ENCODE results near the gene CLSTN1.

Gene CLSTN1

DNA sequence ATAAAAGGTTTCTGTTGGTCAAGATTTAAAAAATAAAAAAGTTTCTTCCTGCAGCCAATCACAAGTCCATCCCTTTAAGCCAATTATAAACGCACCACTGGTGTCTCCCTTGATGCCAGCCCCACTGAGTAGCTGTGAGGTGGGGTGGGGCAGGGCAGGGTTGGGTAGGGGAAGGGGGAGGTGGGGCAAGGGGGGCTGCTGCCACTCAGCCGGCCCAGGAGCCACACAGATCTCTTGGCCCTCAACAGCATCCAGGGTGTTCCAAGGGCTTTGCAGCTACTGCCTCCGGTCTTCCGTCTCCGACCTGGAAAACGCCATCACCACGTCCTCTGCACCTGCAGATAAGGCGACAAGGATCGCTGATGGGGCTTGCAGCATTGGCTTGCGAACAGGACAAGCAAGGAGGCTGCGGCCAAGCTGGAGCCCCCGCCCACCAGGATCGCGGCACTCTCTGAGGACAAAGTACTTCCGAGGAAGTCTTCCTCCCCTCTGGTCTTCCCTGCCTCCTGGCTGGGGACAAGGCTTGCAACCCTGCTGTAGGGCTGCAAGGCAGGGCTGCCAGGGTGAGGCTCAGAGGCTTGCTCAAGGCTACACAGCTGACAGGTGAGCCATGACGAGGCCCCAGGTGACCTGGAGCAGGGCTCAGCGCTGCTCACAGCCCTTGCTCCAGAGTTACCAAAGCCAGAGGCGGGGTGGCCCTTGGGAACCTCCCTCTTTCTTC is 26.8 kb upstream of the CLSTN1 start:
- DNase-seq = no peak

DNA sequence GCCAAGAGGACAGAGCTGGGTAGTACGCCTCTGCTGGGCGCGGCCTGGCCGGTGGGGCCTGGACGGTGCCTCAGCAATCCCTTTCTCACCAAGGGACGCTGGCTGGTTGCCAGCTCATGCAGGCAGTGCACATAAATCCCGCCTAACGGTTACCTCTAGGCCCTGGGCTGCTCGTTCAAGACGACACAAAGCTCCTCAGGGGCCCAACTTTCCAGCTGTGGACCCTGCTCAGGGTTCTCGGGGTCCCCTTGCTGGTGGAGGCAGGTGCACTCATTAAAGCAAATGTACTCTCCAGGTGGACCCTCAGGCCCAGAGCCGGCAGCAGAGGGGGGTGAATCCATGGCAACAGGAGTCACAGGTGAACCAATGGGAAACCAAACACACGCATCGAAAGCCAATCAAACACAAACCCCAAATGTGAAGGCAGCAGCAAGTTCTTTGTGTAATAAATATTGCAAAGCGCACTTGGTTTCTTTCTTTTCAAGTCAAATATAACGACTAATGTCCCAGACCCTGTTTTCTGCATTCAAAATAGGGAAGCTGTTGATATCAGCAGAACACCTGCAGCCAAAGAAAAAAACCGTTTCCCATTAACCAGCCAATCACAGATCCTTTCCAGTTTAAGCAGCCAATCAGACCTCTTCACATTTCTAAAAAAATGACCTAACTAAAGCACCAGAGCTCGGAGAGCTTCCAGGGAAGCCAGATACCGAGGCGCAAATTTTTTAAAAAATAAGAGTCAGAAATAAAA is 26.1 kb upstream of the CLSTN1 start:
- DNase-seq = no peak

DNA sequence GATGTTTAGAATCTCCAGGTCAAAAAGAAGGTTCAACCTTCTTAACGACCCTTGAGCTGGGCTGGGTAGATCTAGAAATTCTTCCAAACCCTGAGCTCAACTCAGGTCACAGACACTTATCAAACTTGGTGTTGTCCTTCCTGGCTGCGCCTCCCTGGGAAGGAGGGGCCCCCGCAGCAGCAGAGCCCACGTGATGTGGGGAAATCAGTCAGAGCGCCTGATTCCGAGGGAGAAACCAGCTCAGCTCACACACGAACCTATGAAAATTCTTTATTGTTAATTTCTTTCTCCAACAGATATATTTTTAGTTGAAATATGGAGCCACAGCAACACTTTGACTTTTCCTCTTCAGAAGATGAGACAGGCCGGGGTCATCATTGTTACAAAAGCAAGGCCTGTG is 24.3 kb upstream of the CLSTN1 start:
- DNase-seq = peak in 1 of 2 donors; percentile 29

DNA sequence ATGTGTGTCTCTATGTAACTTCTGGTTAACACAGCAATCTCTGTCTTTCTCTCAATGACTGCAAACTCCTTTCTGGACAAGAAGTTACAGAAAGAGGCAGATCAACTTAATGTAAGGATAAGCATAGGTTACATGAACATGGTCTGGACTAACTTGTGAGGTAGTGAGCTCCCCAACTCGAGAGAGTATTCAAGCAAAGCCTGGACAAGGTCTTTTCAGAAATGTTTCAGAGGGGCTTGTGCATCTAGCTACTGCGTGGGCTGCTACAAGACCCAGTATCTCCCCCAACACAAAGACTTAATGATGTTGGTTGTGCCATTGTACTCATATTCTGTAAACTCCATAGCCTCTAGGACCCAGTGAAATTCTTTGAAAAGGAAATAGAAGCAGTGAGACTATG is 23.5 kb upstream of the CLSTN1 start:
- DNase-seq = no peak

DNA sequence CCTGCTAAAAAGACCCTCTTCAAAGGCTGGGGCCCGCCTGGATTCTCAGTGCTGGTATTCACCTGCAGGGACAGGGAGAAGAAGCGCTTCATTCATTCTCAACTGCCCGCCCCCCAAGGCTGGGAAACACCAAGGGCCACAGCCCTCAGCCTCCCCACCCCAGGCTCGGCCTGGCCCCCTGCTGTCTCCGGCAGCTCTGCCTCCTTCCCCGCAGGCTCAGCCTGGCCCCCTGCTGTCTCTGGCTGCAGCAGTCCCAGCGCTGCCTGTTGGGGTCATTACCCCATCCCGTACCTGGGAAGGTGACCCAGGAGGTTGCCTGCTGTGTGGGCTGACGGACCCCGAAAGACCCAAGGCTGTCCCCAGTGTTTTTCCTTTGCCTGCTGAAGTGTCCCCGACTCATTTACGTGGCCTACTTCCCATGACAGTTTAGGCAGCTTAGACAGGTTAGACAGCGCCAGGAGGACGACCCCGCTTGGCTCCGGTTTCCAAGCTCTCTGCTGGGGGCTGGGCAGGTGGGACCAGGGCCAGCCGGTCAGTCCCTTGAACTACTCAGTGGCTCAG is 22.9 kb upstream of the CLSTN1 start:
- DNase-seq = no peak

DNA sequence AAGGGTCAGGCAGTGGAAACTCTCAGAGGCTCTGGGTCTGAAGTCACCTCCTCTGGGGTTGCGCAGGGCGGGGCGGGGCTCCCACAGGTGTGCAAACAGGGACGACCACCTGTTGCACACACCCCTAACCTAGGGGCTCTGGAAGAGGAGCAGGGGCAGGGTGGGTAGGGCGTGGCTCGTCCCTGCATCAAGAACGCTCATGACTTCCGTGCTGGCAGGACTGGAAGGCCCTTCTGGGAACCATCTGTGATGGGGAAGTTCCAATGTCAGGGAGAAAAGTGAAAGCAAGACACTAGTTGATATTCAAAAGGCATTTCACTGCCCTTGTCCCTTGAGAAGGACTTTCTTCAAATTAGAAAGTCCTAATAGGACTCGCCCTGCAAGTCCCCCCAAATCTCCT is 22.1 kb upstream of the CLSTN1 start:
- DNase-seq = peak; percentile 52 to 53

DNA sequence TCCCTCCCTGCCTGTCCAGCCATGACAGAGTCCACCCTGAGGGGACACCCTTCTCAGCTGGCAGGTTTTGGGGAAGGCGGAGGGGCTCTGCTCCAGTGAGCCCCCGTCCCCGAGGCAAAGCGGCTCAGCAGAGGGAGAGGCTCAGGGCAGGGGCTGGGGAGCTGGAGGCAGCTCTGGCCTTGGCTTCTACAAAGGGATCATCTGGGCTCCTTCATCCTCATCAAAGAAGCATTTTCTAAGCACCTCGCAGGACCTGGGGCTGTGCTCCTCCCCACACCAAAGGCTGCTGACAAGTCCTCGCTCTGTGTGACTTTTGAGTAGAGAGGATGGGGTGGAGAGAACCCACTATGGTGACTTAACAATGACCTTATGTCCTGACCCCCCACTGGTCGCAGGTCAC is 21.0 kb upstream of the CLSTN1 start:
- no peak for DNase-seq

DNA sequence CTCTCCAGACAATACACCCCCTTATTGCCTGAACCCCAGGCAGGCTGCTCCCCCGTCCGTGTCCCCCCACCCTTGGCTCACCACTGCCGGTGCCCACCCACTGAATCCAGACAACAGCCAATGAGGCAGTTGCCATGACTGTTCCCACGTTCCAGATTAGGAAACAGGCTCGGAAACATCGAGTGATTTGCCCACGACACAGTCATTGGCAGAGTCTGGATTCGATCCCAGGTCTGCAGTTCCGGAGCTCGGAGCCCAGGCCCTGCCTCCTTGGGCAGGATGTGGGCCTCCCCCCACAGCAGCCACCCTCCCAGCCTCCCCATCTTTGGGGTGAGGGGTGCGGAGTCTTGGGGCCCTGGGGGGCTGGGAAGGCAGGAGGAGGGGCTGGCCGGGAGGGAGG is 20.3 kb upstream of the CLSTN1 start:
- no peak for DNase-seq

DNA sequence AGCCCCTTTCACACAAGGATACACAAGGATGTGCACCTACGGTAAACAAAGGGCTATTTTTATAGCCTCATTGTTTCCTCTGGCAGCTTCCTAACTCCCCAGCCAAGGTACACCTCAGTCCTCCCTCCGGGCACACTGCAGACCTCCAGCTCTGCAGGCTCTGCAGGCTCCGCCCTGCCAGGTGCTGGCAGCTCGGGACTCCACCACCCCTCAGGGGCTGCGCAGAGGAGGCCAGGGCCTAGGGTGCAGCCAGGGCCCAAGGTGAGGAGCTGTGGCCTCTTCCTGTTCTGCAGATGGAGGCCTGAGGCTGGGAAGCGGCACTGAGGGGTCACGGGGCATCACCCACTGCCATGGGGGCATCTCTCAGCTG is 19.8 kb upstream of the CLSTN1 start:
- DNase-seq = no peak

DNA sequence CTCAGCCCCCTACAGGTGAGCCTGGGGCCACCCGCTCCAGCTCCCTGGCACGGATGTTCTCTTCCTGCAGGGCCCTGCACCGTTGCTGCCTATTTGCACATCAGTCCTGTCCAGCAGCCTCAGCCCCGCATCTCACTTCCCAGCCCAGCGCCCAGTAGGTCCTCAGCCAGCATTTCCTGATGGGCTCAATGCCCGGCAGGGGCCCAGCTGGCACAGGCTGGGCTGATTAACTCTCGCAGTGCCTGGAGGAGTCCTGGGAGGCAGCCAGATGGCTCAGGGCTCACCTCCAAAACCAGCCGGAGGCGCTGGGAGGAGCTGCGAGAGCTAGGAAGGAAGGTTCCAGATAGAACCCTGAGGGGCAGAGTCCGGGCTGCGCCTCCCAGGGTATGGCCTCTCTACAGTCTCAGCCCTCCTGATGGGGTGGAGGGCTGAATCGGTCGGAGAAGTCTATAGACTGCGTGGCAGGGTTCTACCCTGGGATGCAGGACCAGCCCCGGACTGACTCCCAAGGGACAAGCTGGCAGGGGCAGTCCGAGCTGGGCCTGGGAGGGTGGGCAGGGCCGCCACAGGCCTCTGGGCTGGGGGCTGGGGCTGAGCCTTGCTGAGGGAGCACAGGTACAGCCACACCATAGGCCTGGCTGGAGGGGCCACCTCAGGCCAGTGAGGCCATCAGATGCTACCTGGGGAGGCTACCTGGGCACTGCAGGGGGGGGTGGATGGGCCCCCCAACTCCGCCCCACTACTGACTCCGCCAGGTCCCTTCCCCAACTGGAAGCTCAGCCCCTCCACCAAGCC is 19.2 kb upstream of the CLSTN1 start:
- no peak for DNase-seq

DNA sequence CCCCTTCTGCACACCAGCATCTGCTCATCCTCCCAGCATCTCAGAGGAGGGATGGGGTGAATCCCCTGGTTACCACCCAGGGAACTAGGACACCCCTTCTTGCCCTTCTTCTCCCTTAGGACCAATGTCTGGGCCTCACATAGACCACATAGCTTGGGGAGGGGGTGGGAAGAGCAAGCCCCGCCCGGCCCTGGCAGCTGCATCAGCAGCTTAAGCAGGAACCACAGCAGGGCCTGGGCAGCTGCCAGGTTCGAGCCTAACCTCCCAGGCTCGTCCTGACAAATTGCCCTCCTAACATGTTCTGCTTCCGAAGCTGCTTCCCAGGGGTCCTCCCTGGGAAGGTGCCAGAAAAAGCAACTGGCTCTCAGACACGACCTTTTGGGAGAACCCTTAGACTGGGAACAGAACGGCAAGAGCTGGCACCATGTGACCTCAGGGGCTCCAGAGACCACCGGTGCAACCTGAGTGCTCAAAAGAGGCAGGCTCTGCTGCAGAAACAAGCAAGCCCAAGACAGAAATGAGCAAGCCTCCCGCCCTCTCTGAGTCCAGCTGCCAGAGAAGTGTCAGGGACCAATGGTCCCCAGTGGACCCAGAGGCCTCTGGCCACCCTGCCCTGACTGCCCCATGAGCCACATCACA is 18.4 kb upstream of the CLSTN1 start:
- DNase-seq = no peak

DNA sequence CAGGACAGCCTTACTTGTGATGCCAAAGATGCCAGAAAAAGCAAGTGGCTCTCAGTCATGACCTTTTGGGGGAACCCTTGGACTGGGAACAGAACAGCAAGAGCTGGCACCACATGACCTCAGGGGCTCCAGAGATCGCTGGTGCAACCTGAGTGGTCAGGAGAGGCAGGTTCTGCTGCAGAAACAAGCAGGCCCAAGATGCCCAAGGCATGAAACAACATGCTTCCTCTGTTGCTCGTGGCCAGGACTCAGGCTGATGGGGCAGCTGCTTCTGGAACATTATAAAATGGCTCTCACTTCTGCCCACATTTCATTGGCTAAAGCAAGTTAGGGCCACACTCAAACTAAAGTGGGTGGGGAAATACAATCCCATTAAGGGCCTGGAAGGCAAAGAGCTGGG is 17.7 kb upstream of the CLSTN1 start:
- DNase-seq = no peak

DNA sequence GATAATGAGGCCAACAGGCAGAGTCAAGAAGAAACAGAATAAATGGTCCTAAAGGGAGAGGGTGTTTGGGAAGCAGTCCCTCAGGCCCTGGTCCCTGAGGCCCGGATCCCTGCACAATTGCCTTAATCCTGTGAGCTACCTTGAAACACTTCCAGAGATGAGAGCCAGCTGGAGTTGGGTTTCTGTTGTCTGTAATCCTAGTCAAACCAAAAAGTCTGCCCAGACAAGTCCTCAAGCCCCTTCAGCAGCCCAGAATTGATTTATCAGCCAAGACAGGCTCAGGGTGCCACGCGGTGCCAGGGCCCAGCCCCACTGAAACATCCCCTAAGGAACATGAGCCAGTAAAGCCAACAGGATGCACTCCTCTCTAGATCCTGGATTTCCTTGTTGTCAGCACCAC is 16.4 kb upstream of the CLSTN1 start:
- DNase-seq = no peak

DNA sequence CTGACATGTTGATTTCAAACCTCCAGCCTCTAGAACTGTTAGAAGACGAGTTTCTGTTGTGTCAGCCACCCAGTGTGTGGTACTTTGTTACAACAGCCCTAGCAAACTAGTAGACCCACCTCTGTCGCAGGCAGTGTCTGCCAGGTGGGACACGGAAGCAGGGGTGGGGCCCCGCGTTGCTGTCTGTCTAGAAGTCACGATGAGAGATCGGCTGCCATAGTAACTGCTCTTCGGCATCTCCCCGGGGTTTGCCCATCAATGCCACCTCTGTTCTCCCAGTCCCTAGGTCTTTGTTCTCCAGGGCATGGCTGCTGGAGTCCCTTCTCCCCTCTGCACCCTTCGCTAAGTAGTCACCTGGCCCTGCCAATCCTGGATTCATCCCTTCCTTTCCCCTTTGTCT is 15.2 kb upstream of the CLSTN1 start:
- DNase-seq = no peak

DNA sequence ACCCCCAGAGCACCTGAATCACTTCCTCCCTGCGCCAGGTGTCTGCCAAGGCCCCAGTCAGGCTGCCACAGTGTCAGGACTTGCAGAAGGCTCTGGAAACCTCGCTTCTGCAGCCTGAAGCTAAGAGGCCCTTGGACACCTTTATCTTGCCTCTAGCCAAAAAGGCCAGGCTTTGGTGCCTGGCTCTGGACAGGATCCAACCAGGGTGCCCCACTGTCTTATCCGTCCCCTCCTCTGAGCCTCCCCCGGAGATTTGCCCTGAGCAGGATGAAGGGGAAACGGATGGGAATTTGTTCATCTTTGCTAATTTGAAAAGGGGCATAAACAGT is 12.8 kb upstream of the CLSTN1 start:
- DNase-seq = no peak

DNA sequence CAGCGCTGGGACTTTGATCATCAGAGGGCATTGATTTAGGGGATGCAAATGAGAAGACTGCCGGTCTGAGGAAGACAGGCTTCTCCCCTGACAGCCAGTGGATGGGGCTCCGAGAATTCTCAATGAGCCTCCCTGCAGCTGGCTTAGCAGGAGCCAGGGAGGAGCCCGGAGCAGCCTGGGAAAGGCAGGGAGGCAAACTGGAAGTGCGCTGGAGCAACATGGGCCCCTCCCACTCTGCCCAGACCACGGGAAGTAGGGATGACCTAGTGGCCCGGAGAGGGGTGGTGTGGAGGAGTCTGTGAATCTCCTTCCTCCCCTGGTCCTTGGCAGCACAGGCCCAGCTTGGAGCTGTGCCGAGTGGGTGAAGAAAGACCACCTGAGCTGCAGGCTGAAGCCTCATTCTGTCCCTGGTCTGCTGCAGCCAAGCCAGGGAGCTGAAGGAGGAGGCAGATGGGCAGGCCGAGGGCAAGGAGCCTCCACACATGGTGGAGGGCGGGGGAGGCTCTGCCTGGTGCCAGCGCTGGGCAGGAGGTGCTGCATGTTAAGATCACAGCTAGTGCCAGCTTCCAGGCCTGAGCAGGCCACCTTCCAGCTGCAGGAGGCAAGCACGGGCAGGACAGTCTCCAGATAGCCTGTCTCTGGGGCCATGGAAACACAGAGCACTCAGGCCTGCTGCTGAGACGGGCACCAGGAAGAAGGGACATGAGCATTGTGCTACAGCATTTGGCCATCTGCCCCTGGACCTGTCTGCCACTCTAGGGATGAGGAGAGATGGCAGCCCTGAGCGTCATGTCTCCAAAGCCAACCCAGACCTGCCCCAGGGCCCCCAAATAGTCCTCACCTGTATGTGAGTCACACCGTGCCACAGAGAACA is 12.2 kb upstream of the CLSTN1 start:
- no peak for DNase-seq

DNA sequence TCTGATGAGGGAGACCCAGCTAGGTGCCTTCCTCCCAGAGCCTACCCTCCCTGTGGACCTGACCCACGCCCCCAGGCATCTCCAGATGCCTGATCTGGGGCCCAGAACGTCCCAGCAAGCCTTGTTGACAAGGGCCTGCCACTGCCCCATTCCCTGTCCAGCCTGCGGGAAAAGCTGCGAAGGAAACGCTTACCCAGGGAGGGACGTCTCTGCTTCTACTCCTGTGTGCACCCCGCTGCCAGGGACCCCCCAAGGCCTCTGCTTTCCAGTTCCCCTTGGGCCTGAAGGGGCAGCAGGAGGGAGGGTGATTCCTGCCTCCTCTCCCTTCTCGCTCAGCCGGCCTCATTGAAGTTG is 11.6 kb upstream of the CLSTN1 start:
- DNase-seq = no peak

DNA sequence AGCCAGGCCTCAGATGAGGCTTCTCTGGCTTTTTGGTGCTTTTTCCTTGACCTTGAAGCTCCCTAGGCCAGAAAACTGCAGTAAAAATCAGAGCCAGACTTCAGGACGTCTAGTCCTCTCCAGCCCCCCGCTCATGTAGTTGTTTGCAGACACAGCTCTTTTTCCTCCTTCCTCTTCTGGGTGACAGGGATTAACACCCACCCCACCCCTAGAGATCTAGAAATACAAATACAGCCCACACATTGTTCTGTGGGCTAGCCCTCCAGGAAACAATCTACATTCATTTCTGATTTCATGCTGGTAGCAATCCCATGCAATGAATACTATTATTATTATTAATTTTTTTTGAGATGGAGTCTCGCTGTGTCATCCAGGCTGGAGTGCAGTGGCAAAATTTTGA is 9.9 kb upstream of the CLSTN1 start:
- DNase-seq = peak in 1 of 2 donors; percentile 15

DNA sequence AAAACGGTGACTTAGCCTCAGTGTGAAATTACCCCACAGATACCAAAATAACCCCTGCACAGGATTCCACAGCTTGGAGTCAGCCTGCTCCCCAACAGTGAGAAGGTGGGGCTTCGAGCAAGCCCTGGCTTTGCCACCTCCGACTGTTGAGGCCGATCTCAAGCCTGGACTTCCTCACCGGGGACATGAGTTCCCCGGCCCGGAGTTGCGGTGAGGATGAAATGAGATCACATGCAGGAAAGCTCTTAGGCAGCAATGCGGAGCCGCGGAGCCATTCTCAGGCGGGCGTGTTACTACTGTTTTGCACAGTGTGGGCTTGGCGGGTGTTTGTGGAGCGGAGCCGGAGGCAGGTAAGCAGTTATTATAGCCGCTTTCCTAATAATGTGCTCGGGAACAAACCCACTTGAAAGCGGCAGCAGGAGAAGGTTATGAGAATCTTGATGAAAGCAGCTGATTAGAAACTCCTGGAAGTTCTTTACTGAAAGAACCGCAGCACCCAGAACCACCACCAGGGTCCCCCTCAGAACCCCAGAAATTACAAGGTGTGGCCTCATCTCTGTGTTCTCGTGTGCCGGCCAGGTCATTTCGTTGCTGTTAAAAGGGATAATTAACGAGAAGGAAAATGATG is 3.9 kb upstream of the CLSTN1 start:
- peak in 1 of 2 donors; percentile 32 for DNase-seq

DNA sequence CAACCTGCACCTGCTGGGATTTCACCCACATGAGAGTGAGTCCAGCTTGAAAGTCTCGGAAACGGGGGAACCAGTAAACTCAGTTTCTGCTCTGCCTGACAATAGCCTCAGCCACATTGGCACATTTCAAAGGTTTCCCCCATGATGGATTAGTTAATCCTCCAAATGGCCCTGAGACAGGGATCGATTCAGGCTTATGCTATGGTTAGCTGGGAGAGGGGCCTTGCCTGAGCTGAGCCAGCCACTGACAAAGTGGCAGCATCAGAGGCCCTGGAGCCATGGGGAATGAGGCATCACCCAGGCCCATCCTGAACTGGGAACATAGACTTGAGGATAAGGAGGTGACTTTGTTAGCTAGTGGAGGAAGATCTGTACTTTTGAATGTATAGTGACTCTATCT is 2.9 kb upstream of the CLSTN1 start:
- no peak for DNase-seq

DNA sequence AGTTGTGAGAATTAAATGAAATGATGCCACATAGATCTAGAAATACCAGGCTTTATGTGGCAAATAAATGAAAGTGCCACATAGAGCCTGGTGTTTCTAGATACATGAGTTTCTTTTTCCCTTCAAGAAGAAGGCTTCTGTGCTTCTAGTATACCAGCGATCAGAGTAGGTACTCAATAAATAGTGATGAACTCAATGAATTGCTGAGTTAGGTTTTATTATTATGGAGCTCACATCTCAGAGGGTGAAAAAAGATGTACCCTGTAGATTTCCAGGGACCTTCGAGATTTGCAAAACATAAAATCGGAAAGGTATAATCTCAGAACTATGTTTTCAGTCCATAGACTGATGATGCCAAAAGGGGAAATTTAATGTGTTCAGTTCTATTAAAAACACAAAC is 2.3 kb upstream of the CLSTN1 start:
- no peak for DNase-seq
